Endothelial cell of umbilical vein (primary cell): ENCODE results near the gene TNIK. TPM values are rescaled to one million over a fixed set of nuclear protein-coding genes. Genes with fewer than 3 reads are reported as not detected.

Experiments
- BruUV-seq: library from RNA; stranded (reverse); fragments of 400-500 nt; replicated peaks from 2 replicates; lab custom pipeline; 2021; lab: Mats Ljungman, UMichigan
- CTCF ChIA-PET: fragments of 300-600, 350-600 bp; sonication (Branson Sonifier 250); formaldehyde crosslinking; loops from one replicate; lab custom pipeline; 2021; ENCODE audit warnings: antibody characterized with exemption, inconsistent platforms; lab: Charles Lee
- POLR2A ChIA-PET: fragments of 300-600, 350-600 bp; sonication (Branson Sonifier 250); formaldehyde crosslinking; loops from one replicate; lab custom pipeline; 2021; ENCODE audit warnings: antibody characterized with exemption, inconsistent platforms; lab: Charles Lee
- DNase-seq: peaks from one replicate; pipeline ENCODE4 v3.0.0-alpha.2; 2011; ENCODE audit warnings: low read depth, low spot score
- FAIRE-seq: peaks from 2 replicates; lab custom pipeline; 2011; peaks lifted over from hg19 to GRCh38; lab: Jason Lieb, UNC
- H2AFZ ChIP-seq: 2 replicates; pipeline ENCODE4 v1.6.0; 2012; ENCODE audit warnings: low read depth, low read length, control low read depth, inconsistent platforms
- H3K27ac ChIP-seq: 2 replicates; pipeline ENCODE4 v1.5.1; 2011; ENCODE audit warnings: low read depth, mild to moderate bottlenecking, control low read depth, low read length, moderate library complexity; ENCODE audit not compliant: insufficient read depth
- H3K27me3 ChIP-seq, 2 experiments: 2 replicates each; pipeline versions ENCODE4 v1.6.0 to v1.6.1; 2011; ENCODE audit warnings: low read length in 2 of 2, mixed read lengths in 1 of 2; ENCODE audit not compliant: control insufficient read depth in 2 of 2, insufficient read depth in 2 of 2
- H3K36me3 ChIP-seq, 2 experiments: 2 replicates in 1 of 2; 3 replicates in 1 of 2; pipeline ENCODE4 v1.5.1; 2011; ENCODE audit warnings: low read length in 2 of 2, mild to moderate bottlenecking in 1 of 2, moderate library complexity in 1 of 2; ENCODE audit not compliant: control insufficient read depth in 2 of 2, insufficient read depth in 2 of 2; ENCODE audit errors: extremely low read depth in 1 of 2
- H3K4me1 ChIP-seq: 3 replicates; pipeline ENCODE4 v1.5.1; 2011; ENCODE audit warnings: mild to moderate bottlenecking, low read length; ENCODE audit not compliant: control insufficient read depth, insufficient read depth; ENCODE audit errors: extremely low read depth
- H3K4me2 ChIP-seq: 2 replicates; pipeline ENCODE4 v1.6.1; 2011; ENCODE audit warnings: low read length, control low read depth, mixed read lengths; ENCODE audit not compliant: insufficient read depth
- H3K4me3 ChIP-seq, 3 experiments: fragments of 200-600 bp in 1 of 3; sonication (generic), shearing (Covaris generic) in 1 of 3; replicated peaks in 1 of 3; 2 replicates each; pipeline ENCODE4 v1.5.1; 2011 to 2016; ENCODE audit warnings: control low read depth in 3 of 3, low read length in 3 of 3, mild to moderate bottlenecking in 2 of 3, inconsistent platforms in 1 of 3, low read depth in 1 of 3, moderate library complexity in 1 of 3; ENCODE audit not compliant: insufficient read depth in 1 of 3
- H3K79me2 ChIP-seq: 2 replicates; pipeline ENCODE4 v1.6.0; 2012; ENCODE audit warnings: low read length, inconsistent platforms; ENCODE audit not compliant: control insufficient read depth, insufficient read depth
- H3K9ac ChIP-seq: replicated peaks from 2 replicates; pipeline ENCODE3; 2011; ENCODE audit warnings: low read length, control low read depth; ENCODE audit not compliant: insufficient read depth; ENCODE audit errors: extremely low read depth
- H3K9me1 ChIP-seq: replicated peaks from 3 replicates; pipeline ENCODE4 v1.6.0; 2011; ENCODE audit warnings: mild to moderate bottlenecking, low read length; ENCODE audit not compliant: control insufficient read depth, insufficient read depth; ENCODE audit errors: extremely low read depth
- H3K9me3 ChIP-seq: replicated peaks from 2 replicates; pipeline ENCODE4 v1.5.1; 2012; ENCODE audit warnings: low read length, inconsistent platforms; ENCODE audit not compliant: control insufficient read depth, insufficient read depth
- H4K20me1 ChIP-seq: replicated peaks from 2 replicates; pipeline ENCODE3; 2011; ENCODE audit warnings: mild to moderate bottlenecking, low read length; ENCODE audit not compliant: control insufficient read depth, insufficient read depth; ENCODE audit errors: extremely low read depth
- CTCF ChIP-seq, 2 donors: IDR thresholded peaks; 1 replicate in 1 of 2; 2 replicates in 1 of 2; pipeline ENCODE4 v1.5.1; 2011; ENCODE audit warnings: low read length in 2 of 2, mild to moderate bottlenecking in 2 of 2, moderate library complexity in 2 of 2, control low read depth in 1 of 2, inconsistent platforms in 1 of 2, low read depth in 1 of 2; ENCODE audit not compliant: insufficient read depth in 1 of 2; ENCODE audit errors: extremely low read depth in 1 of 2
- EZH2 ChIP-seq: IDR thresholded peaks from 2 replicates; pipeline ENCODE4 v1.6.1; 2012; ENCODE audit warnings: borderline replicate concordance, low read depth, mild to moderate bottlenecking, moderate library complexity, low read length, inconsistent platforms; ENCODE audit not compliant: severe bottlenecking
- FOS ChIP-seq: IDR thresholded peaks from 2 replicates; pipeline ENCODE4 v1.6.1; 2011; ENCODE audit warnings: mild to moderate bottlenecking, low read length, moderate library complexity, borderline replicate concordance; ENCODE audit not compliant: insufficient read depth
- GATA2 ChIP-seq: IDR thresholded peaks from 2 replicates; pipeline ENCODE4 v1.7.0; 2011; ENCODE audit warnings: low read depth, mild to moderate bottlenecking, moderate library complexity, mixed read lengths, low read length; ENCODE audit not compliant: insufficient read length, insufficient read depth
- JUN ChIP-seq: IDR thresholded peaks from 2 replicates; pipeline ENCODE4 v1.6.1; 2011; ENCODE audit warnings: borderline replicate concordance, low read depth; ENCODE audit not compliant: insufficient read length, insufficient read depth
- MAX ChIP-seq: IDR thresholded peaks from 2 replicates; pipeline ENCODE4 v1.6.1; 2011; ENCODE audit not compliant: insufficient read depth, insufficient read length
- MYC ChIP-seq: IDR thresholded peaks from one replicate; pipeline ENCODE4 v1.6.1; 2011; ENCODE audit warnings: mild to moderate bottlenecking, low read depth, low read length
- POLR2A ChIP-seq: IDR thresholded peaks from 2 replicates; pipeline ENCODE4 v1.6.1; 2012; ENCODE audit warnings: low read depth, mild to moderate bottlenecking, control low read depth, low read length
- POLR2AphosphoS5 ChIP-seq: IDR thresholded peaks from 2 replicates; pipeline ENCODE4 v1.6.1; 2012; ENCODE audit warnings: low read depth, mild to moderate bottlenecking, control low read depth, low read length, moderate library complexity; ENCODE audit not compliant: insufficient read depth
- dilution Hi-C: fragments of 300-500 bp; cut with MboI; formaldehyde crosslinking; loops from one replicate; pipeline ENCODE4 v1.15.0; 2019; ENCODE audit warnings: low sequenced_read_pairs; ENCODE audit not compliant: extremely low pct_ligation_motif_present
- intact Hi-C: fragments of 100-400 bp; cut with micrococcal nuclease; formaldehyde crosslinking; loops from one replicate; pipeline ENCODE4 v1.10.0; 2022
- polyA plus RNA-seq, 4 experiments: library from polyadenylated mRNA; depleted of rRNA in 3 of 4; stranded (reverse) in 3 of 4; unstranded in 1 of 4; fragments of >200 nt; gene quantifications; 2 replicates each; pipeline versions ENCODE4 v1.2.1 to v1.2.3, GENCODE V29; 2011 to 2012; ENCODE audit warnings: missing spikeins in 1 of 4
- total RNA-seq: library from RNA; stranded (reverse); gene quantifications from 2 replicates; pipeline ENCODE4 v1.2.3, GENCODE V29; 2021

The TNIK gene
- total and polyA plus RNA-seq, 2 donors (not counting 3 experiments of a cell fraction or from before 2014, with no cell fraction given): 10.9 to 39.7 TPM

DNA sequence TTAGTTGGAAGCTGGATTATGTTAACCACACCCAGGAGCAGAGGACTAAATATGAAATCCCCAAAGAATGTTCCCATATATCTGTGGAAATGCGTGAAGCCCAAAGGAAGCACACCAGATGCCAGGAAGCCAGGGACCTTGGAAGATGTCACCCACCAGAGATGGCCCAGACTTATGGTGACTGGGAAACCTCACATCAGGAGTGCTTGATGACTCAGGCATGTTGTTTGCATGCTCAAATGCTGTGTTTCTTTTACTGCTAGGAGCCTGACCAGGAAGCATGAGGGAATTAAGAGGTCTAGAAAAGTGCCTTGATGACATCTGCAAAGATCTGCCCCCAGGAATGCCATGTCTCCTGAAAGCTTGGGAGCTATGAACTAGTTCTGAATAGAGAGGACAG is 324.7 kb downstream of the TNIK start:
- Histone ChIP-seq H3K27me3 (no peaks in the 10 kb centered on the region), H3K27ac (no peak overlapping the region), H3K4me2 (no peak overlapping the region), H2AFZ (no peak overlapping the region), H3K36me3 (peaks cover 5 to 7% of the 10 kb centered on the region in 2 experiments), H3K9ac (no peak overlapping the region), H3K4me1 (peaks cover 2% of the 10 kb centered on the region), H3K9me1 (no peaks in the 10 kb centered on the region), H4K20me1 (no peaks in the 10 kb centered on the region), H3K79me2 (no peaks in the 10 kb centered on the region), H3K9me3 (no peaks in the 10 kb centered on the region), H3K4me3 (no peak overlapping the region)
- POLR2A ChIA-PET: no interaction called here
- CTCF ChIA-PET: interaction anchor here (1.3 to 2.2 kb wide), 3 partner anchors 11 to 28 kb away, joined by 3 to 6 read pairs (median 4); no protein-coding TSS in a partner anchor
- BruUV-seq: no TSS peak
- FAIRE-seq: no peak
- dilution Hi-C loops (no loop called here), intact Hi-C loops (no loop called here)
- TF ChIP-seq EZH2: no peak
- TF ChIP-seq MAX: no peak
- TF ChIP-seq FOS: no peak
- no peak for TF ChIP-seq POLR2AphosphoS5
- no peak for TF ChIP-seq JUN
- no peak for TF ChIP-seq CTCF (IDR thresholded peaks at IDR 0.05; ENCODE audit: extremely low read depth in 1 of 2, insufficient read depth in 1 of 2, low read depth in 1 of 2, low read length in 2 of 2)
- TF ChIP-seq MYC: no peak
- TF ChIP-seq GATA2: no peak
- TF ChIP-seq POLR2A: no peak
- DNase-seq: no peak
